Hematopoietic multipotent progenitor cell treated with erythropoietin and hydrocortisone succinate and interleukin-3 and kit ligand, for 4 days (in vitro differentiated cells): ENCODE results near the gene PLEKHA6.

ENCODE experiments used
- DNase-seq: peaks from one replicate; pipeline ENCODE4 v3.0.0-alpha.2; 2015

The PLEKHA6 gene

DNA sequence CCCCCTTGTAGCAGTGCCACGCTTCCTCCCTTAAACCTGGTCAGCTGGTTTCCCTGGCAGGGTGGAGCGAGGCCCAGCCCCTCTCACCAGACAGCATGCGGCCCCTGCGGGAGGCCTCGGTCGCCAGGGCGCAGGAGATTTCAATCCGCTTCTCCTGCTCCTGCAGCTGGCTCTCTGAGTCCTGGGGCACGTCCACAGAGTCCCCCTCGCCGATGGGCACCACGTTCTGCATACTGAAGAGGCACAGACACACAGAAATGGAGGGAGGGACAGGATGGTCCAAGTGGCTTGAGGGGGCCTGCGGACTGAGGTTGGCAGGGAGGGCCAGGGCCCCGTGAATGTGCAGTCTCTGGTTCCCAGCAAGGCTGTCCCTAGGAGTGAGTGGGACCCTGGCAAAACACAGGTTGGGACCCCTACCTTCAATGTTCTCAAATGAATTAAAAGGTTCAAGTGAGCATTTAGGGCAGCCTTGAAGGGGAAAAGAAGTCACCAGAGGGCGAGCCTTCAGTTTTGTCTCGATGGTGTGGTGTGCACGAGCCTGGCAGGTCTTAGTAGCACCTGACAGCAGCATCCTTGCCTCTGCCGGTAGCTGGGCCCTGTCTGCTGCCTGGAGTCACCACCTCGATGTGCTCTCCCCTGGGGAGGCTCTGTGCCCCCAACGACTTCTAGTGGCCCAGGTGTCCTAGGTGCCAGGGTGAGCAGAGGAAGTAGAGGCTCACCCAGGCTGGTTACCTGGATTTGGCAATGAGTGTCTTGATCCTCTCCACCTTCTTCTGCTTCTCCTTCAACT lies 131.5 kb downstream of the PLEKHA6 start:
- DNase-seq, result no peak

GRCh38 chr1:204227351-204227750 lies 132.4 kb downstream of the PLEKHA6 start:
- peak; percentile 84 for DNase-seq

DNA sequence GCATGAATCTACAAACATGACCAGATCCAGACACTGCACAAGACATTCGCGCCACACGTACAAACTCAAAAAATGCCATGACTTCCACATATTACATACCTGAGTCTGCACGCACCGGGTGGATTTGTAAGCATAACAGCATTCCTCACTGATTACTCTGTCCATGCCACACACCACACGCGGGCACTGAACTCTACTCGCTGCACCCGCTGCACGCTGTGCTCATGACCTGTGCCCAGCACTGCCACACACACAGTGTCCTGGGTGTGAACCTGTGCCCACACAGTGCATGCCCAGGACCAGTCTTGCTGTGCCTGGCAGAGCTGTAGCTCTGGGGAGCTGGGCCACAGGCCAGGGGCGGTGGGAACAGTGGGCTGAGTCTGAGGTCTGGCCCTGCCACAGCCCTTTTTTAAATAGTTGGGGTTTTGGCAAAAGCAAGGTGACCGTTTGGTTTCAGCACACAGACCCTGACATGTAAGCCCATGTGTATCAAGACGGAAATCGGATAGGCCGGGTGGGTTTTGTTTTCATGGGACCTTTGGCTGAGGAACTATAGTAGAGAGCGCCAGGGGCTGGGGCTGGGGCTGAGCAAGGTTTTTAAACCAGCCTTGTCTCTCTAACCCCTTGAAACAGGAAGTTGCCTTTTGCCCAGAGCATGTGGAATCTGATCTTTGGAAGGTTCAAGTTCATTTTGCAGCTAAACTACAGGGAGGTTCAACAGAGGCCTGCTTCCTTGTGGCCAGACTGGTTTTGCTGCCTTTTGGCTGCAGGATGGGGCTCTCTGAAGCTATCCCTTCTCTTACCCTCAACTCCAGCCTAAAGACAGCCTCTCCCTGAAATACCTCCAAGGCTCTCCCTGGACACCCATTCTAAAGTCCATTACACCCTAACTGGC lies 133.6 kb downstream of the PLEKHA6 start:
- peak; percentile 58 for DNase-seq

GRCh38 chr1:204224655-204225054 lies 135.1 kb downstream of the PLEKHA6 start:
- no peak for DNase-seq

DNA sequence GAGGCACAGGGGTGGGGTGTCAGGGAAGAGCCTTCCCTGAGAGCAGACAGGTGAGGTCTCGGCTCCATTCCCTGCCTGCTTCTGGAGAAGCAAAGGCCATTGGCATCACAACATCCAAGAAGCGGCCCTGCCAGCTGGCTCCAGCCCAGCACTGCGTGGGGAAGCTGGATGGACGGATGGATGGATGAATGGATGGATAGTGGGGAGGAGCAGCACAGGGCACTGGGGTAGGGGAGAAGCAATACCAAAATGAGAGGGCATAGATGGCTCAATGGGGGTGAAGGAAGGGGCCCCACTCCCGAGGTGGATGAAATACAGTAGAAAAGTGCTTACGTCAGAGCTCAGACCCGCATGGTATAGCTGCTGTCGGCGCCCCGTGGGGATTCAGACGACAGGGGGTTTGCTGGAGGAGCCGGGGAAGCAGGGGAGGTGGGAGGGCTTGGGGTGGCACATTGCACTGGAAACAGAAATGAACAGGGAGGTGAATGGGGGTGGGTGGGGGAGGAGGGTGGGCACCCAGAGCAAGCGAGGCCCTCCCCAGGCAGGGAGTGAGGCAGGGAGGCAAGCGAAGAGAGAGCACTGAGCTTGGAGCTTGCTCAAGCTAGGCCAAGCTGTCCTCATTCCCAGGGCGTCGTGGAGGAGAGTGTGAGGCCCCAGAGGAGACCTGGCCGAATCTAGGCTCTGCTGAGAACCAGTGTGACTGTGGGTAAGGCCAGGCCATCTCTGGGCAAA lies 136.4 kb downstream of the PLEKHA6 start:
- no peak for DNase-seq

GRCh38 chr1:204222764-204223055 lies 137.0 kb downstream of the PLEKHA6 start:
- no peak for DNase-seq

DNA sequence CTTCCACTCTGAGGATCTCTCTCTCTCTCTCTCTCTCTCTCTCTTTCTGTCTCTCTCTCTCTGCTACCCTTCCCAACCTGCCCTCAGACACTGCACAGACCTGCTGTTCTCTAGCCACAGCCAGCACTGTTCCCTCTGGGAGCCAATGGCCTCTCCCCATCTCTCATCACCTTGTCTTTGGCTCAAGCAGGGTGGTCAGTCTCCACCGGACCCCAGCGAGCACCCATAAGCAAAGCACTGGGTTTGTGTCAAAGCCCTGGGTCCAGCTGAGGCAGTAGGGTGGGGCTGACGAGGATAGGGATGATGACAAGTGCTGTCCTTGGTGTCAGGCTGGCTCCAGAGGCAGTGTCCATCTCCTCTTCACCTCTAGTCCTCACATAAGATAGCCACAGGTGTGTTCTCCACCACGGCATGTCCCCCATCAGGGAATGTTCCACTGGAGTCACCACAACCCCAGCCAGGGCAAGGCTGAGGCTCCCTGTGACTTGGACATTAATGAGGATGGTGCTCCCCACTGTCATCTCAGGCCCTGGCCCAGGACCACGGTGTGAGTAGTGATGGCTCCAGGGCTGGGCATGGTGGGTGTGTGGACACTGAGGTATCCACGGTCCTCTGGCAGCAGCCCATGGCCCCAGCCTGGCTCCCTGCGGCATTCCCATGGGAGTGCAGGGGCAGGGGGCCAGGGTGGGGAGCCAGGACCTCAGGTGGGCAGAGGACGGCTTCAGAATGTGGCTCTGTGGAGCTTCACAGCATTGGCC lies 137.5 kb downstream of the PLEKHA6 start:
- DNase-seq, result no peak

- no peak for DNase-seq
Measured at GRCh38 chr1:204221271-204221670, 138.5 kb downstream of the PLEKHA6 start.

- DNase-seq, result no peak
Measured at GRCh38 chr1:204219971-204220616, 139.6 kb downstream of the PLEKHA6 start.

- DNase-seq, result no peak
Measured at GRCh38 chr1:204218552-204218951, 141.2 kb downstream of the PLEKHA6 start.

- DNase-seq, result no peak
Measured at GRCh38 chr1:204217648-204218000, 142.1 kb downstream of the PLEKHA6 start.

DNA sequence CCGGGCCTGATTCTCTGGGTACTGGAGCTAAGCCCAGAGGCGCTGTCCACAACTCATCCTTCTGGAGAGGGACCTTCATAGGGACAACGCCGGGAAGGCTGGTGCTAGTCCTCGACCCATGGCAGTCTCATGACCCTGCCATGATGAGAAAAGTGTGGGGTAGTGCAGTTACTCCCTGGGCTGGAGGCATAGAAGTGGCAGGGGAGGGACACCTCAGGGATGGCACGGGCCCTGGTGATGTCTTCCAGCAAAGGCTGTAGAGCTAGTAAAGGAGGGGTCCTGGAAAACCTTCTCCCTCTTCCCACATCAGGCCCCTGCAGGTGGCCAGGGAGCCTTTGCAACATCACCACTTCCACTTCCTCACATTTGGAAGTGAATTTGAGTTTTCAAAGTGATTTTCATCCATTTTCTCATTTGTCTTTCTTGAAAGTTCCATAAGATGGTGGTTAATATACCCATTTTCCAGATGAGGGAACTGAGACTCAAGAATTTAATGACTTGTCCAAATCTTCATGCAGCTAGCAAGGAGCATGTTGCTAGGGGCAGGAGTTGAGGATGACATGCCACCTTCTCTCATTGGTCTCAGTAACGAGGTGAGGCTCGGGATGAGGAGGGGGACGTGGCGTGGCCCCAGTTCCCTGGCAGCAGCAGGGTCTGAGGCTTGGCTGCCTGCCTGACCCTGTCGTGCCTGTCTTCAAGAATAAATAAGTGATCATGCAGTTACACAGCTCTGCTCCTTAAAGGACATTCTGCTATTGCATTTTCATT lies 142.7 kb downstream of the PLEKHA6 start:
- no peak for DNase-seq

DNA sequence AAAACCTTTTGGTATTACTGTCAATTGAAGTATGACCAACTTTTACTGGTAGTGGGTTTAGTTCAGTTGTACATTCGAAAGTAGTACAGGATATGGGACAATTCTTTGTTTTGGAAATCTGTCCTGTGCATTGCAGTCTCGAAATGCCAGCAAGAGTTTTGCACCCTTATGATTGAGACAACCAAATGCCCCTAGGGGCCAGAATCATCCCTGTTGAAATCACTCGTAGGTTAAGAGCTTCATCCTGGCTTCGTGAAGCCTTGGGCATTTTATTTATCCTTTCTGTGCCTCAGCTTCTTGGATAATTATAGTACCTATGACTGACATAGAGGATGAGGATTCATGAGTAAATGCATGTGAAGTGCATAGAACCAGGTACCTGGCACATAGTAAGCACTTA lies 143.5 kb downstream of the PLEKHA6 start:
- DNase-seq, result no peak

DNA sequence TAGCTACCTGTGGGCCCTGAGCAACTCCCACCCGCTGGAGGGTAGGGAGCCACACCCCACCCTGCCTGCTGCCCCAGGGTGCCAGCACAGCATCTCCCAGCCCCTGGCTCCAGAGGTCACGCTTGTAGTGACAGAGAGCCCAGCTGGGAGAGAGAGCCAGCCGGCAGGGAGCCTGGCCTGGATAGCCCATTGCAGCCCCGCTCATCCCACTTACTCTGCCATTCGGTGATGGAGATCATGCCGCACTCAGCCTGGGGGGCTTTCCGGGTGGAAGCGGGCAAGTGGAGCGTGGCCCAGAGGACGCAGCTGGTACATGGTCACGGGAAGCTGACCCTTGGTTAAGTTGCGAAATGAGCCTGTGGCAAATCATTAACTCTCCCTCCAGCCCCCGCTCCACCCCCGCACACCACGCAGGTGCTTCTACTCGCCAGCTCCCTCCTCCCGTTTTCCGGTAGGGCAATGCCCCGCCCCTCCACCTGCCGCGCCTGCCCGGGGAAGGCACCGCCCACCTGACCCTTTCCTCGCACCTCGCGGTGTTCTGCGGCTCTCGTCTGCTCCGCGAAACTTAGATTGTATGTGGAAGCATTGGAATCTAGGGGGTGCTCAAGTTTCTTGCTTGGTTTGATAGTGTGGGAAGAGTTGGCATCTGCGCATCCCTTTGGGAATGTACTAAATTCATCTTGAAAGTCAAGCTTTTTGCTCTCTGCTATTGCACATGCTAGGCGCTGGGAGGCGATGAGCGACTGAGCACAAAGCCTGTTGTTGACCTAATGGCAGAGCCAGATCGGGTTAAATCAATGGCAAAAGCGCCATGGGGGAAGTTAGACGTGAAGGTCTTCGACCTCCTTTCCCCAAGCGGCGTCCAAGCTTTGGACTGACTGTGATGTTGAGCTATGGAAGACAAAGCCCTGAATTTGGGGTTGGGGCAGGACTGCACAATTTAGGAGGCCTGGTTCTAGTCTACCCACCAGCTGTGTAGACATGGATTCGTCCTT lies 145.8 kb downstream of the PLEKHA6 start, which contains the start of gene GOLT1A:
Gene GOLT1A (minus strand): TSS at position 321 of the 995 bp plus-strand sequence. CDS start 82 bp downstream, at position 239.
- DNase-seq, result peak; percentile 84

GRCh38 chr1:204212715-204213114 lies 147.0 kb downstream of the PLEKHA6 start:
- no peak for DNase-seq

DNA sequence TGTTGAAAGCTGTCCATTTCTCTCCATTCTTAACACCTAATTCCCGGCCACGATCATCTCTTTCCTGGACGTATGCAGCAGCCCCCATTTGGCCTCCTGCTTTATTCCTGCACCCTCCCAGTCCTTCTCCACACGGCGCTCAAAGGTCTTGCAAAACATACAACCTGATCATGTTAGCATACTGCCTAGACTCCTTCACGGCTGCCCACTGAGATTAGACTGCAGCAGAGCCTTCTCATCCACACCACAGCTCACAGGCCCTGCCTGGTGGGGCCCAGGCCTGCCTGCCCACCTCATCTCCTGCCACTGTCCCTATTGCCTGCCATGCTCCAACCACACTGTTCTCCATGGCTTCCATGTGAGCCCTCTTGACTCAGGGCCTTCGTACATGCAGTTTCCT lies 148.7 kb downstream of the PLEKHA6 start:
- no peak for DNase-seq

DNA sequence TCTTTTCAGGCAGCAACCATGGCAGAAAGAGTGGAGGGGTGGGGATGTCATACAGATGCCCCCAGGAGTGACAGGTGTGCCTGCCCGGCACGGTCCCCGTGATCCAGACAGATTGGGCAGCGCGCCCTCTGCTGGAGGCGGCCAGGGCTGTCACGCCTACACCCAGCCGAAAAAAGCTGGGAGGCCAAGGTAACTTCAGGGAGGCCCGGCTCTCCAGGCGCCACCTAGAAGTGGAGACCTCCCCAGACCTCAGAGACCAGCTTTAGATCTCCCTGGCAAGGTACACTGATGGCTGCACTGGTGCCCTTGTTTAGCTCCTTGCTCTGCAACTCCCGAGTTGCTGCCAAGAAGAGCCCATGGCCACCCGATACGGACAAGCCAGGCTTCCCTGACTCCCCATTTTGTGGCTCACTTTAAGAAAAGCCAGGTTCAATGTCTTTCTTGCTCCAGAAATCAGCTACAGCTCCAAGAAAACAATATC lies 152.6 kb downstream of the PLEKHA6 start:
- peak; percentile 67 for DNase-seq

DNA sequence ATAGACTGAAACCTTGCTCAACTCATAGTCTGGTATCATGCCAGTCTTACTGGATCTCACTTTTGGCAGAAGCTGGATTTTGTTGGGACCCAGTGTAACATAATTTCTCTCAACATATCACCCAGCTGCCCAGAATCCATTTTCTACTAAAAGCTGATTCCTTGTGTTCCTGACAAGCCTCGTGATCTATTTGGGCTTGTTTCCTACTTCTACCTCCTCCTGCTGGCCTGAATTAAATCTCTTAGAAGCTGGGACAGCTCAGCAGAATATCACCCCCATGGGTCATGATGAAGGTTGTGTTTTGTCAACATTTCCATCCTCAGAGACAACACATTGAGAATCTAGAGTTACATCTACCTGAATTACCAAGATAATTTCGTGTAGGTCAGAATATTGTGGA lies 153.6 kb downstream of the PLEKHA6 start:
- peak; percentile 33 for DNase-seq

DNA sequence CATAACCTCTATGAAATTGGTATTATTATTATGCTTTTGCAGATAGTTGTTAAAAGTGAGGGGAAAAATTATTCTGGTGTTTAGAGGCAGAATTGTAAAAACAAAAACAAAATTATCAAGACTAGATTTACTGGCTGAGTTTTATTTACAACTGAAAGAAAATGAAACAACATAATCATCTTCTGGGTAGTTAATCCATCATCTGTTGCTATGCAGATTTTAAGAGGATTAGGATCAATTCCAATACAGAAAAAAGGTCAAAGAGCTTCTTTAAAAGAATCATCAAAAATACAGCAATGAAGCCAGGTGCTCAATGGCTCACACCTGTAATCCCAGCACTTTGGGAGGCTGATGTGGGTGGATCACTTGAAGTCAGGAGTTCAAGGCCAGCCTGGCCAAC lies 154.2 kb downstream of the PLEKHA6 start:
- DNase-seq, result no peak

GRCh38 chr1:204204944-204205343 lies 154.8 kb downstream of the PLEKHA6 start:
- no peak for DNase-seq
